ENCODE measurements around the gene GAPDHS.
A peak's percentile ranks its signal among the peaks of the same experiment; 100 is the strongest.

GAPDHS gene

GRCh38 chr19:35507561-35507960 is 25.7 kb upstream of the GAPDHS start:
- Mint-ChIP-seq H3K4me1 (peaks cover 54% of the 10 kb centered on the region), H3K27ac (no peak overlapping the region), H3K36me3 (ENCODE audit: low read depth) (no peaks in the 10 kb centered on the region), H3K9me3 (no peaks in the 10 kb centered on the region), H3K4me3 (no peak overlapping the region), H3K27me3 (ENCODE audit: low read depth, poor library complexity) (peaks cover 57% of the 10 kb centered on the region)
- no peak for DNase-seq
- TF ChIP-seq CTCF (IDR thresholded peaks at IDR 0.05): no peak

GRCh38 chr19:35508129-35508528 is 25.1 kb upstream of the GAPDHS start:
- Mint-ChIP-seq H3K4me1 (peaks cover 51% of the 10 kb centered on the region), H3K36me3 (ENCODE audit: low read depth) (no peaks in the 10 kb centered on the region), H3K9me3 (no peaks in the 10 kb centered on the region), H3K27ac (no peak overlapping the region), H3K4me3 (peak overlapping the region; percentile 90), H3K27me3 (ENCODE audit: low read depth, poor library complexity) (peaks cover 62% of the 10 kb centered on the region)
- no peak for TF ChIP-seq CTCF (IDR thresholded peaks at IDR 0.05)
- DNase-seq: no peak

DNA sequence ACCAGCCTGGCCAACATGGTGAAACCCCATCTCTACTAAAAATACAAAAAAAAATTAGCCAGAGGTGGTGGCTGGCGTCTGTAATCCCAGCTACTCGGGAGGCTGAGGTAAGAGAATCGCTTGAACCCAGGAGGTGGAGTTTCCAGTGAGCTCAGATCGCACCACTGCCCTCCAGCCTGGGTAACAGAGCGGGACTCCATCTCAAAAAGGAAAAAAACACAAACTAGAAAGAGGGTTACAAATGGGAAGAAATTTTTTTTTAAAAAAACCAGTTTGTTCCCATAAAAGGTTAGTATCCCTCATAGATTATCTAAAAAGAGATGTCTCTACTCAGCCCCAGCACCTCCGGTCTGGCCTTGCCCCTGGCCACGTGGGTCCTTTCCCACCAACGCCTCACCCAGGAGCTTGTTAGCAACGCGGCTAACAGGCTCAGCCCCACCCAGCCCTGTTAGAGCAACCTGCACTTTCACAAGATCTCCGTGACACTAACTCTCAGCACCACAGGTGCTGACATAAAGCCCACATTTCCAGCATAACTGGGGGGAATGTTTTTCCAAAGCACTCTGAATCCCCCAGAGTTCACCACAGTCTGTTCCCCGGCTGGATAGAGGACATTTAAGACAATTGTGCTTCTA is 24.1 kb upstream of the GAPDHS start:
- Mint-ChIP-seq H3K27me3 (ENCODE audit: low read depth, poor library complexity) (peaks cover 72% of the 10 kb centered on the region), H3K4me1 (peaks cover 61% of the 10 kb centered on the region), H3K4me3 (peak overlapping the region; percentile 90), H3K9me3 (no peaks in the 10 kb centered on the region), H3K27ac (no peak overlapping the region), H3K36me3 (ENCODE audit: low read depth) (no peaks in the 10 kb centered on the region)
- no peak for TF ChIP-seq CTCF (IDR thresholded peaks at IDR 0.05)
- peak; percentile 37 for DNase-seq

DNA sequence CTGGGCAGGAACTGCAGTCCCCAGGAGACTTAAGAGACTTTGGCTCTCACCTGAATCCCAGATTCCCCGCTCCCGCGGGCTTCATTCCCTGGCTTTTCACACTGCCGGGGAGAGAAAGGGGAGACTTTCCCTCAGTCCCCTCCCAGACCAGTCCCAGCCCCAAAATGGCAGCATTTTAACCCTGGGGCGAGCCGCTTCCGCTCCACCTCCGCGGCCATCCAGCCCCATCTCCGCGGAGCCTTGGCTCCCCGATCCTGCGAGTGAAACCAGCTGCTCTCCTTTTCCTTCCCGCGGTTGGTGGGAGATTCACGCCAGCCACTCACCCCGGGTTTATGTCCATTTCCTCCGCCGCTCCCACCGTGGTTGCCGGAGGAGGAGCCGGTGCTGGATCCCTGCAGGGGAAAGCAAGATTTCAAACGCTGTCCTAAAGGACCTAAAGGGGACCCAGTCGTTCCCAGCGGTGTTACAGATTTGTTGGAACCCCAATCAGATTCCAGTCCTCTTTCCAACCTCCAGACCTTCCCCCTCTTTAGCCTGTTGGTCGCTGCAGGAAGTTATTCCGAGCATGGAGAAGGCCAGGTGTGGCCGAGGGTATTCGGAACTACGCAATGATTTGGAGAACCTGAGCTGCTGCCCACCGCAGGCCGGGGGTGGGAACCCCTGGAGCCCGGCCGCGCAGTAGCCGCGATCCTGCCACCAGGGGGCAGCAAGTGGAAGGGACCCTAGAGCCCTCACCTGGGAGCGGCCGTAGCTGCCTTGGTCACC is 23.2 kb upstream of the GAPDHS start:
- H3K27ac Mint-ChIP-seq: no peak overlapping the region
- peaks cover 71% of the 10 kb centered on the region for H3K27me3 Mint-ChIP-seq (ENCODE audit: low read depth, poor library complexity)

DNA sequence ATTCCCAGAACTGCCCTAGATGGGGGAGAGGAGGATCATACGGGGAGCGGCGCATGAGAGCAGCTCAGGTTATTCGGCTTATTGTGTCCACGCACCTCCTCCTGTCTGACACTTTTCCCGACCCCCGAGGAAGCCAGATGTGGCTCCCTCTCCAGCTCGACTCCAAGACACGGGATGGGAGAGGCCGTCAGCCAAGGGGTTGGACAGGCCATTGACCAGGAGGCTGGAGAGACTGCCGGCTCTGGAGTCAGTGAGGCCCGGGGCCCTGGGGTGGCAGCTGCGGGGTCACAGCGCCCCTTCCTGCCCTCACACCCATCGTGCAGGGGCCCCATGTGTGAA is 22.7 kb upstream of the GAPDHS start:
- Mint-ChIP-seq H3K9me3 (no peaks in the 10 kb centered on the region), H3K4me3 (peak overlapping the region; percentile 90), H3K27ac (no peak overlapping the region), H3K27me3 (ENCODE audit: low read depth, poor library complexity) (peaks cover 71% of the 10 kb centered on the region), H3K4me1 (peaks cover 61% of the 10 kb centered on the region), H3K36me3 (ENCODE audit: low read depth) (no peaks in the 10 kb centered on the region)
- no peak for DNase-seq
- no peak for TF ChIP-seq CTCF (IDR thresholded peaks at IDR 0.05)

More for the DNA sequence above, 23.2 kb upstream of the GAPDHS start:
- TF ChIP-seq CTCF (IDR thresholded peaks at IDR 0.05): peak; percentile 98
- Mint-ChIP-seq H3K9me3 (no peaks in the 10 kb centered on the region), H3K36me3 (ENCODE audit: low read depth) (no peaks in the 10 kb centered on the region), H3K4me3 (peak overlapping the region; percentile 90), H3K4me1 (peaks cover 67% of the 10 kb centered on the region)
- DNase-seq: peak; percentile 95

DNA sequence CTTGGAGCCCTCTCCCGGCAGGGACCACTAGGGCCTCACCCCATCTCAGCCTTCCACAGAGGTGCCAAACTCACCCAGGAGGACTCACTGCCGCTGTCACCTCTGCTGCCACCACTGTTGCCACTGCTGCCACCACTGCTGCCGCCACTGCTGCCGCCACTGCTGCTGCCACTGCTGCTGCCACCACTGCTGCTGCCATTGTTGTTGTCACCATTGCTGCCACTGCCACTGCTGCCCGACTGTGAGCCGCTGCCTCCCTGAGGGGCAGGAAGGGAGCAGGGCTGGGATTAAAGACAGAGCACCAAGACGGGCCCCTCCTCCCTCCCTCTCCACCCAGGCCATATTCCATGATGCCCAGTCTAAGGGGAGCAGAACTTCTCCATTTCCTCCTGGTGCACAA is 21.9 kb upstream of the GAPDHS start:
- no peaks in the 10 kb centered on the region for H3K9me3 Mint-ChIP-seq

More for the DNA sequence above, 21.9 kb upstream of the GAPDHS start:
- Mint-ChIP-seq H3K36me3 (ENCODE audit: low read depth) (no peaks in the 10 kb centered on the region), H3K4me1 (peaks cover 54% of the 10 kb centered on the region), H3K4me3 (no peak overlapping the region), H3K27me3 (ENCODE audit: low read depth, poor library complexity) (peaks cover 75% of the 10 kb centered on the region), H3K27ac (no peak overlapping the region)
- no peak for DNase-seq
- no peak for TF ChIP-seq CTCF (IDR thresholded peaks at IDR 0.05)
